HEK293 (cell line): ENCODE measurements around the gene VPS13D.

Source experiments
- CTCF ChIA-PET: fragments of 350-600 bp; formaldehyde crosslinking; extraction: SDS; loops from one replicate; lab custom pipeline; 2021; ENCODE audit warnings: antibody characterized with exemption; lab: Yijun Ruan, JAX
- POLR2A ChIA-PET: fragments of 300-600 bp; formaldehyde crosslinking; extraction: SDS; loops from one replicate; lab custom pipeline; 2020; ENCODE audit warnings: antibody characterized with exemption, inconsistent platforms; lab: Yijun Ruan, JAX
- H3K27ac ChIP-seq: fragments of 200-500 bp; sonication (Bioruptor generic); 2 replicates; pipeline ENCODE4 v1.5.1; 2014; ENCODE audit warnings: low read depth, low read length, control low read depth, inconsistent platforms; ENCODE audit errors: extremely low read depth
- H3K36me3 ChIP-seq, 2 experiments: fragments of 200-500 bp in 1 of 2; sonication (Bioruptor generic) in 1 of 2; 1 replicate in 1 of 2; 2 replicates in 1 of 2; pipeline ENCODE4 v1.5.1; 2014 to 2017; ENCODE audit warnings: inconsistent platforms in 2 of 2, low read length in 2 of 2; ENCODE audit not compliant: control insufficient read depth in 2 of 2, insufficient read depth in 1 of 2
- H3K4me1 ChIP-seq: fragments of 200-500 bp; sonication (Bioruptor generic); 2 replicates; pipeline ENCODE4 v1.5.1; 2014; ENCODE audit warnings: mild to moderate bottlenecking, low read length, inconsistent platforms; ENCODE audit not compliant: control insufficient read depth, insufficient read depth
- H3K4me3 ChIP-seq: 2 replicates; pipeline ENCODE4 v1.5.1; 2011; ENCODE audit warnings: low read depth, mild to moderate bottlenecking, control low read depth, low read length, moderate library complexity
- H3K9me3 ChIP-seq: fragments of 200-500 bp; sonication (Bioruptor generic); 2 replicates; pipeline ENCODE4 v1.5.1; 2014; ENCODE audit warnings: low read depth, low read length, inconsistent platforms; ENCODE audit not compliant: control insufficient read depth, insufficient read depth
- GLI4 ChIP-seq: fragments of 450-650 bp; formaldehyde crosslinking; IDR thresholded peaks from 2 replicates; pipeline ENCODE4 v1.5.1; 2016; ENCODE audit warnings: missing biosample characterization, missing genetic modification characterization
- INSM2 ChIP-seq: fragments of 450-650 bp; formaldehyde crosslinking; IDR thresholded peaks from 2 replicates; pipeline ENCODE4 v1.5.1; 2016; ENCODE audit warnings: missing biosample characterization, missing genetic modification characterization
- PRDM1 ChIP-seq: fragments of 450-650 bp; formaldehyde crosslinking; IDR thresholded peaks from 2 replicates; pipeline ENCODE4; 2016; ENCODE audit warnings: missing biosample characterization, missing genetic modification characterization
- PRDM6 ChIP-seq: fragments of 450-650 bp; formaldehyde crosslinking; IDR thresholded peaks from 2 replicates; pipeline ENCODE4 v1.5.1; 2017; ENCODE audit warnings: missing biosample characterization, missing genetic modification characterization
- REST ChIP-seq: fragments of 450-650 bp; formaldehyde crosslinking; IDR thresholded peaks from 2 replicates; pipeline ENCODE4 v1.5.1; 2016; ENCODE audit warnings: missing biosample characterization, missing genetic modification characterization
- ZBTB20 ChIP-seq: fragments of 450-650 bp; formaldehyde crosslinking; IDR thresholded peaks from 2 replicates; pipeline ENCODE4 v1.5.1; 2016; ENCODE audit warnings: missing biosample characterization, missing genetic modification characterization
- ZFHX2 ChIP-seq: fragments of 450-650 bp; formaldehyde crosslinking; conservative IDR thresholded peaks from 2 replicates; pipeline ENCODE4 v1.5.1; 2016; ENCODE audit warnings: missing biosample characterization, missing genetic modification characterization
- ZNF114 ChIP-seq: fragments of 450-650 bp; formaldehyde crosslinking; IDR thresholded peaks from 2 replicates; pipeline ENCODE4 v1.5.0; 2017; ENCODE audit warnings: missing biosample characterization, missing genetic modification characterization
- ZNF175 ChIP-seq: fragments of 450-650 bp; formaldehyde crosslinking; IDR thresholded peaks from 2 replicates; pipeline ENCODE4 v1.5.1; 2016; ENCODE audit warnings: missing biosample characterization, missing genetic modification characterization
- ZNF311 ChIP-seq: fragments of 450-650 bp; formaldehyde crosslinking; IDR thresholded peaks from 2 replicates; pipeline ENCODE4 v1.5.1; 2017; ENCODE audit warnings: missing biosample characterization, missing genetic modification characterization, borderline replicate concordance
- ZNF350 ChIP-seq: fragments of 450-650 bp; formaldehyde crosslinking; IDR thresholded peaks from 2 replicates; pipeline ENCODE4 v1.5.0; 2017; ENCODE audit warnings: missing biosample characterization, mild to moderate bottlenecking, missing genetic modification characterization
- ZNF555 ChIP-seq: fragments of 450-650 bp; formaldehyde crosslinking; conservative IDR thresholded peaks from 2 replicates; pipeline ENCODE4 v1.5.1; 2017; ENCODE audit warnings: missing biosample characterization, mild to moderate bottlenecking, missing genetic modification characterization, inconsistent platforms
- ZNF560 ChIP-seq: fragments of 450-650 bp; formaldehyde crosslinking; IDR thresholded peaks from 2 replicates; pipeline ENCODE4 v1.5.1; 2017; ENCODE audit warnings: missing biosample characterization, missing genetic modification characterization, borderline replicate concordance
- ZNF561 ChIP-seq: fragments of 450-650 bp; IDR thresholded peaks from 2 replicates; pipeline ENCODE4 v1.5.1; 2018; ENCODE audit warnings: missing biosample characterization, missing genetic modification characterization, borderline replicate concordance
- ZNF624 ChIP-seq: fragments of 450-650 bp; formaldehyde crosslinking; IDR thresholded peaks from 2 replicates; pipeline ENCODE4 v1.5.1; 2017; ENCODE audit warnings: missing biosample characterization, missing genetic modification characterization
- ZNF626 ChIP-seq: fragments of 450-650 bp; sonication (Bioruptor Pico); formaldehyde crosslinking; IDR thresholded peaks from 2 replicates; pipeline ENCODE4 v1.5.1; 2018; ENCODE audit warnings: missing biosample characterization, missing genetic modification characterization, inconsistent platforms

VPS13D gene

GRCh38 chr1:12285496-12286143 lies 55.8 kb downstream of the VPS13D start:
- Histone ChIP-seq H3K4me3 (no peak overlapping the region), H3K4me1 (no peaks in the 10 kb centered on the region), H3K9me3 (no peaks in the 10 kb centered on the region), H3K27ac (no peak overlapping the region)
- CTCF ChIA-PET: no interaction called here
- TF ChIP-seq PRDM1 (tag by site-specific recombination): peak; percentile 91
- TF ChIP-seq ZNF350: no peak
- TF ChIP-seq ZNF175 (tag by site-specific recombination): no peak
- TF ChIP-seq, all 188 proteins: peak for 1
- peaks cover 17 to 67% of the 10 kb centered on the region in 2 experiments; a peak in 2 of 3 replicates for H3K36me3 ChIP-seq
- POLR2A ChIA-PET: no interaction called here

- H3K36me3 ChIP-seq: peaks cover 13 to 57% of the 10 kb centered on the region in 2 experiments
- CTCF ChIA-PET: interaction anchor here (0.7 to 1.0 kb wide), 2 partner anchors 15 to 78 kb away, joined by 3 read pairs; no protein-coding TSS in a partner anchor
- H3K9me3 ChIP-seq: no peaks in the 10 kb centered on the region
- no peak for TF ChIP-seq INSM2 (tag by site-specific recombination)
- TF ChIP-seq ZFHX2: no peak
- TF ChIP-seq ZNF311 (tag by site-specific recombination): no peak
- no peak for TF ChIP-seq ZBTB20 (tag by site-specific recombination)
- no peak for TF ChIP-seq ZNF626 (tag by site-specific recombination)
- no peak for TF ChIP-seq ZNF114 (tag by site-specific recombination)
- TF ChIP-seq ZNF555 (tag by site-specific recombination): no peak
- no peak for TF ChIP-seq PRDM6
- TF ChIP-seq REST (tag by site-specific recombination): no peak
- TF ChIP-seq GLI4: no peak
- TF ChIP-seq ZNF624: no peak
- no peak for TF ChIP-seq ZNF561 (tag by site-specific recombination)
- no peak for TF ChIP-seq ZNF560 (tag by site-specific recombination)
- no peak overlapping the region for H3K27ac ChIP-seq
- H3K4me3 ChIP-seq: no peak overlapping the region
- no peaks in the 10 kb centered on the region for H3K4me1 ChIP-seq
- POLR2A ChIA-PET: no interaction called here
These were observed 58.0 kb downstream of the VPS13D start for GRCh38 chr1:12287869-12288268.
